Adipose tissue (tissue), 3 donors: ENCODE measurements around the gene RAB11FIP5. TPM values are rescaled to one million over a fixed set of nuclear protein-coding genes. Genes with fewer than 3 reads are reported as not detected.

Experiments
- H3K27ac ChIP-seq: one replicate; pipeline ENCODE4 v1.5.1; 2013; ENCODE audit warnings: low read depth, low read length
- WGBS, 3 donors: extraction: QIAGEN DNeasy Blood & Tissue Kit; methylation state at CpG; one replicate each; pipeline ENCODE4 v1.1.7; 2013; 5-methylcytosine and 5-hydroxymethylcytosine counted together
- polyA plus RNA-seq, 3 donors: library from polyadenylated mRNA; stranded (reverse); fragments of 200-250 nt; gene quantifications; one replicate each; pipeline ENCODE4 v1.2.3, GENCODE V29; 2013
- donor health status: healthy with polysubstance abuse.
- donor health status: Bipolar disorder and iron deficiency.
- donor health status: healthy.

The RAB11FIP5 gene
- polyA plus RNA-seq, 3 donors, result 13.5 to 17.7 (median 14.3) TPM

DNA sequence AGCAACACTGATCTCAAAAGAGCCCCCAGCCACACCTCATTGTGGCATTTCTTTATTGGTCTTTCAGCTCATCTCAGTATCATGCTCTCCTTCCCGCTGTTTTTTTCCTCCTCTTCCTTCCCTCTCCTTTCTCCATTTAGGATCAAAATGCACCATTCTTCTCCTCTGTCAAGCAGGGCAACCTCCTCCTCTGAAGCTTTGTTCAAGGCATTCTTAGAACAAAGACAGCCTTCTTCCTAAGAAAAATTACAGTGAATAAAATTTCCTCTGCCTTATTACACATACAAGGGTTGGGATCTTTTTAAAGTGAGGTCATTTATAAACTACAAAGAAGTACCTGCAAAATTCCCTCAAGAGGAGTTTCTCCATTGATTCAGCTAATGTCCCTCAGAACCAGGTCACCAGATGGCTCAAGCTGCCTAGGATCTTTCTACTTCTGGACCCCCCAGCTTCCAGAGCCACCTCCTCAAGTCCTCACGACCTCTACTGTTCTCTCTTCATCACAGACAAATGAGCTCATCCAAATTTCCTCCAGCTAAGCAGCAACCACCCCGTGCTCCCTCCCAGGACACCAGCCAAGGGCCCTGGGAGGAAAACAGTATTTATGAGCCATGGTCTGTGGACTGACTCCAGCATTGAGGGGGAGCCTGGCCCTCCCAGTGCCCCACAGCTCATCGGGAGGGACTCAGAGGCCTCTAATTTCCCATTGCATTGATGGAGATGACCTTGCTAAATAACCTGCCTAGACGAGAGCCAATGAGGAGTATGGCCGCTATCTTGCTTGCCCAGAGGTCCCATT, 59.2 kb downstream of the RAB11FIP5 start:
- 67 to 82% (median 76%) methylated on average over 6 of the region's 6 CpGs for WGBS, 3 donors
- H3K27ac ChIP-seq, result no peak overlapping the region

DNA sequence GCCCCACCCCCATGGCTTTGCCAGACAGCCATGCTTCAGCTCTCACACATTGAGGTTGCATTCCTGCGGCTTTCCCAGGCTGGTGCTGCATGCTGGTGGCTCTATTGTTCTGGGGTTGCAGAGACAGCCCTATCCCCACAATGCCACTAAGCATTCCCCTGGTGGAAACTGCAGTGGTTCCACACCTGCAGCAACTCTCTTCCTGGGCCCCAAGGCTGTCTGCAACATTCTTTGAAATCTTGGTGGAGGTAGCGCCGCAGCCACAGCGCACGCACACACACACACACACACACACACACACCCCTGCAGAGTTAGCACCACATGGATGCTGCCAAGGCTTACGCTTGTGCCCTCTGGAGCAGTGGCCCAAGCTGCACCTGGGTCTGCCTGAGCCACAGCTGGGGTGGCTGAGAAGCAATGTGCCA, 62.6 kb downstream of the RAB11FIP5 start:
- WGBS, 3 donors, result 82 to 89% (median 86%) methylated on average over 6 of the region's 6 CpGs
- no peak overlapping the region for H3K27ac ChIP-seq

DNA sequence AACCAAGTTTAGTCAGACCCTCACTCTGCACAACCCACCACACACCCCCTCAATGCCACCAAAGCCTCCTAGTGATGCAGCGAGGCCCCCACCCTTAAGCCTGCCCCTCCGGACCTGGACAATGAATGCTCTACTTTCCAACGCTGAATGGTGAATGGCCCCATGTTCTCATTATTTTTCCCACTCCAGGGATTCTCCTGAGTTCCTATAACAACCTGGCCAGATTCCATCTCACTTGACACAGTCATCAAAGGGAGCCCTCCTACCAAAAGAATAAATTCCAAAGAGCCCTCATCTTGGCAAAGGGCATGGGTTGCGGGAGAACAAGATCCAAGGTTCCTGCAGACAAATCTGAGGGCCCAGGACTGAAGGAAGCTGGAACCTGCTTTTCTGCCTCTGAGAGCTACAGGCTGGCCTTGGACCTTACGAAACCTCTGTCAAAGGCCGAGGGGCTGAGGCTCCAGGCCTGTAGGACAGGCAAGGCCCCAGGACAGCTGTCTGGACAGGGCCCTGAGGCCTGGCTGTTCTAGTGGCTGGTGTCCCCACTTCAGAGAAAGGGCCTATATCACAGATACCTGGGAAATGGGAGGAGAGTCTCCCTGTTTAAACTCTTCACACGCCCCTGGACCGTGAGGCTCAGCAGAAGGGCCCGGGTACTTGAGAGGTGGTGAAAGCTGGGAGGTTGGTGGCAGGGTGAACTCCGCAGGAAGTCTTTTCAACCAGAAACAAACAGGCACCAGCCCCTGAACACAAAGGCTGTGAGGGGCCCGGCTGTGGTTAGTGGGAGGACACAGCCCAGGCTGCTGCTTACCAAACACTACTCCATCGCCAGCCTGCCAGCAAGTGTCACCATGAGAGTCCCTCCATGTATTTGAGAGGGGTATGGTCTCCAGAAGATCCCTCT, 68.6 kb downstream of the RAB11FIP5 start:
- H3K27ac ChIP-seq, result no peak overlapping the region
- WGBS, 3 donors, result 72 to 78% (median 76%) methylated on average over 12 of the region's 12 CpGs

DNA sequence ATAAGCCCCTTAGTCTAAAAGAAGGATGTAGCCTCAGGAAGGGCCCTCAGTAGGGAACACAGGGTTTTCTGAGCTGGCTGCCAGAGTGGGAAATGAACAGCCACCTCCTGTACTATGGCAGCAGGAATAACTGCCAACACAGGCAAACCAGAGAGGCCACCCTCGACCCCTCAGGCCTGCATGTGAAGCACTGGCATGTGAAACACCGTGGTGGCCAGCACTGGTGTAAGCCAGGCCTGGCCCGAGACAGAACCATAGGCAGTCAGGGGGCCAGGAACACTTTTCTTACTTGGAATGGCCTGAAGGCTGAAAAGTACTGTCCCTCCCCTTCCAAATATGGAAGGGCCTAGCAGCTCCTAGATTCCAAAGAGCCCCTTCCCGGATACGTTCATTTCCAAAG, 69.5 kb downstream of the RAB11FIP5 start:
- 82 to 85% (median 83%) methylated on average over 5 of the region's 5 CpGs for WGBS, 3 donors
- no peak overlapping the region for H3K27ac ChIP-seq

DNA sequence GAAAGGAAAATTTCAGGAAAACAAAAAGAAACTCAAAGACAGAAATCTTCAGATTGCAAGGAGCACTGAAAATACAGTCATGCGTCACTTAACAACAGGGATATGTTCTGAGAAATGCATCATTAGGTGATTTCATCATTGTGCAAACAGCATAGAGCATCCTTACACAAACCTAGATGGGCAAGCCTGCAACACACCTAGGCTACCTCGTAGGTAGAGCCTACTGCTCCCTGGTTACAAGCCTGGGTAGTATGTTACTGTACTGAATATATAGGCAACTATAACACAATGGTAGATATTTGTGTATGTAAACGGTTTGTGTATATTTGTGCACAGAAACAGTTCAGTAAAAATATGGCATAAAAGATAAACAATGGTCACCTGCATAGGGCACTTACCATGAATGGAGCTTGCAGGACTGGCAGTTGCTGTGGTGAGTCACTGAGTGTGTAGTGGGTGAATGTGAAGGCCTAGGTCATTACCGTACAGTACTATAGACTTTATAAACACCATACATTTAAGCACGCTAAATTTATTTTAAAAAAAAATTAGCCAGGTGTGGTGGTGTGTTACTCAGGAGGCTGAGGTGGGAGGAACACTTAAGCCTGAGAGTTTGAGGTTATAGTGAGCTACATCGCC, 74.7 kb downstream of the RAB11FIP5 start:
- no peak overlapping the region for H3K27ac ChIP-seq
- 89 to 92% (median 91%) methylated on average over 6 of the region's 6 CpGs for WGBS, 3 donors

DNA sequence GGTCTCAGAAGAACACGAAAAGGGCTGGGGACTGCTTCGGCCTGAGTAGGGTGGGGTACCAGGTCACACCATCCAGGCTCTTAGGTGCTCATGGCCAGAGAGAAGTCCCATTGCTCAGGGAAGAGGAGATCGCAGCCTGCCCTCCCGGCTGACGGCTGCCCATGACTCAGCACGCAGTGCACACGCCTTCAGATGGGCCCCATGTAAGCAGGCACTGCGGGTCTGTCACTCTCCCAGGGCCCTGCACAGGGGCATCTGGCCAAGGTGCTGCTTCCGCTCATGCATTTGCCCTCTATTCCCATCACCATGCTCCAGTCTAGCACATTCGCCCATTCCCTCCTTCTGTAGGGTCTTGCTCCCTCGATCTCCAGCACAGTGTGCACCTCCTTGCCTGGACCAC, 76.0 kb downstream of the RAB11FIP5 start:
- H3K27ac ChIP-seq, result no peak overlapping the region
- WGBS, 3 donors, result 84 to 97% (median 85%) methylated on average over 11 of the region's 11 CpGs

DNA sequence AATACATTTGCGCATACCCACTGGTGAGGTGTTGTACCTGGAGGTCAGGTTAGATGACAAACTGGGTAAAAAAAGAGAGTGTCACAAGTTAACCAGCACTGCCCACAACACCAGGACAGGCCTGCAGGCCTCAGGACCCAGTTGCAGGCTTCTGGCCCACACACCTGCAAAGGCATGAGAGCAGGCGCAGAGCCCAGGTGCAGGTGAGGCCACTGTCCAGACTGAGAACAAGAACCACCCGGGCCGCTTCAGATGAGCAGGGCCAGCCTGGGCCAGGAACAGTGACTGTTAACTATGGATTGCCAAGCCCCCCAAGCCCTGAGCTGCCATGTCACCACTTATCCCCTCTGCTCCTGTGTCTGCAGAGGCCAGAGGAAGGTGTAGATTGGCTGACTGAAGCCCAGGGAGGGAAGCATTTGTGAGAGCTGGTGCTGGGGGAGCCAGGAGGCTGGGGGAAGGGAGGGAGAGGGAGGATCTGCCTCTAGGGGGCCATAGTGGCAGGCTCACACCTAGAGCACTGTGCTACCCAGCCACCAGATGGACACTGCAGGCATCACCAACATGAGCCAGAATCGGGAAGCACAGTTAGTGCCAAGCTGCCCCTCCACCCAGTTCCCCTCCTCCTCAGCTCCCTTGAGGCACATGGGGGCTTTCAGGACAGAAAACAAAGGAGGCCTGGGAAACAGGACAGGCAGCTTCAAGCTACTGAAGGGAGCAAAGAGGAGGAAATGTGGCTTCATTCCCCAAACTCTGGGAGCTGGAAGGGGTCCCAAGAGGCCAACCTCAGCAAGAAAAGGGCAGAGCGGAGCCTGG, 76.6 kb downstream of the RAB11FIP5 start:
- 87 to 90% (median 88%) methylated on average over 6 of the region's 6 CpGs for WGBS, 3 donors
- H3K27ac ChIP-seq, result no peak overlapping the region

DNA sequence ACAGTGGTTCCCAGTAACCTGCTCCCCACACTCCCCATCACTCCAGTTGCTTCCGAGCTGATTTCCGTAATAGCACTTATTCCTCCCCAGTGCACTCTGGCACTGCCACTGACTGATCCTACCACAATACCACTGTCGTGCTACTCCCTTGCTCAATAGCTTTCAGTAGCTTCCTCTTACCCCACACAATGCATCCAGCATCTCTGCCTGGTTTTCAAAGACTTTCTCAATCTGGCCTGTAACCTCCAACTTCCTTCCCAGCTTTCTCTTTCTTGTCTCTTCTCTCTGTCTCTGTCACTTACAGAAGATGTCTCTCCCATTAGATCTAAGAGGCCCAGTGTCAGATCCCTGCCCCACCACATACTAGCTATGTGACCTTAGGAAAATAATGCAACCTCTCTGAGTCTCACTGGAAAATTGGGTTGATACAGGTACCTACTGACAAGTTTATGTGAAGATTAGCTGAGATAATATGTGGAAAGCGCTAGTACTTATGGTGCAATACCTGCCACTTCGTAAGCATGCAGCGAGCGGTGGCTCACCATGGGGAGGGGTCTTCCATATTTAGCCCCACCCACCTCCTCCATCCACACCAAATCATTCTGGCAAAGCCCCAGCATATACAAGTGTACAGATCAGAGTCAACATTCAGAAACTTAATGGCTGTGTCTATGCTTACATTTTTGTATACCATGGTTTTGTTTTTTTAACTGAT, 77.9 kb downstream of the RAB11FIP5 start:
- WGBS, 3 donors, result 60 to 95% (median 71%) methylated on average over 7 of the region's 7 CpGs
- H3K27ac ChIP-seq, result no peak overlapping the region

DNA sequence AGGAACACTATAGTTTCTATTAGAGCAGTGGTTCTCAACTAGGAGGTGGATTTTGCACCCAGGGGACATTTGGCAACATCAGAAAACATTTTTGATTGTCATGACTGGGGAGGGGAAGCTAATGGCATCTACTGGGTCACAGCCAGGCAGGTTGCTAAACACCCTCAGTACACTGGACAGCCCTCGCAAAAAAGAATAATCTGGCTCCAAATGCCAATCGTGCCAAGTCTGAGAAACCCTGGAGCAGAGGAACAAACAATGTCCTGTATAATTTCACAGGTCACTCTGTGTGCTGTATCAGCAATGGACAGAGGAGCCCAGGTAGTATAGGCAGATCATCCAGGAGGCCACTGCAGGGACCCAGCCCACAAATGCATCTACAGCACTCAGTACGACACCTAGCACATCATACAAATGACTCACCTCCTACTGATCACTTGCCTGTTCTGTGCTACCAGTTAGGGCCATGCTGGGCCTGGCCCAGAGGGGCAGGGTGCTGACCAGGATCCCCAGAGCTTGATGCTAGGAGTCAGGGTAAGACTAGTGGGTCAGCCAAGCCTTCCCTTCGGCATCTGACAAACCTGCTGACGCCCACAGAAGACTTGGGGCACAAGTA, 78.9 kb downstream of the RAB11FIP5 start:
- H3K27ac ChIP-seq, result no peak overlapping the region
- WGBS, 3 donors, result 65 to 78% (median 68%) methylated on average over 5 of the region's 5 CpGs

DNA sequence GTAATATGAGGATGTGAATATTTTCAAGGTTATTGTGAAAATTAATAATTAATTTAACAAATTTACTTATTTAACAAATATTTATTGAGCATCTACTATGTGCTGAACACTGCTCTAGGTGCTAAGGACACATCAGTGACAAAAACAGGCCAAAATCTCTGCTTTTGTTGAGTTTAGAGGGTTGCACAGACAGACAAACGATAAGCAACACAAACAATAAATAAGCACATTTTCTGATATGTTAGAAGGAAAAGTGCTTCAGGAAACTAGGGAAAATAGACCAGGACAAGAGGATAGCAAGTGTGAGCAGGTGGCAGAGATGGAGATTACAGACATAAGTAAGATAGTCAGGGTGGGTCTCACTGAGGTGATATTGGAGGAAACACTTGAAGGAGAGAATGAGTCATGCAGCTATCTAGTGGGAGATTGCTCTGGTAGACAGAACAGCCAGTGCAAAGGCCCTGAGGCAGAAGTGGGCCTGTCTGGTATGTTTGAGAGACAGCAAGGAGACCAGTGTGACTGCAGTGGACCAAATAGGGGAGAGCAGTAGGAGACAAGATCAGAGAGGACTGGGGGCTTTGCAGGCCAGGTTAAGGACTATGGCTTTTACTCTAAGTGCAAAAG, 79.5 kb downstream of the RAB11FIP5 start:
- H3K27ac ChIP-seq, result no peak overlapping the region
- 84 to 92% (median 92%) methylated on average over 1 of the region's 1 CpG for WGBS, 3 donors

DNA sequence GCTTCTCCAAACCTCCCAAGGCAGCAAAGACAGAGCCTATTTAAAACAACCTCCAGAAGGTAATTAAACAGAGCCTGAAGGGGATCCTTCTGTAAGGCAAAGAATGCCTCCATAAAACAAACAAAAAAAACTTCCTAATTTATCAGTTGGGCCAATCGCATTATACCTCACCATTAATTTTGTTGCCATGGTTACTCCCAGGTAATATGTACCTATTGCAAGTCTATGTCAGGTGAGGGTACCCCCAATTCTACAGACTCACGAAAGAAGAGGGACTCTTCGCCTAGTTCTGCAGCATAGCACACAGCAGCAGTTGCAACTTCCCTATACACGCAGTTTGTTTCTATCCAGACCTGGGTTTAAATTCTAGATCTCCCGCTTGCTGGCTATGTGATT, 80.0 kb downstream of the RAB11FIP5 start:
- 80 to 86% (median 81%) methylated on average over 5 of the region's 5 CpGs for WGBS, 3 donors
- no peak overlapping the region for H3K27ac ChIP-seq

DNA sequence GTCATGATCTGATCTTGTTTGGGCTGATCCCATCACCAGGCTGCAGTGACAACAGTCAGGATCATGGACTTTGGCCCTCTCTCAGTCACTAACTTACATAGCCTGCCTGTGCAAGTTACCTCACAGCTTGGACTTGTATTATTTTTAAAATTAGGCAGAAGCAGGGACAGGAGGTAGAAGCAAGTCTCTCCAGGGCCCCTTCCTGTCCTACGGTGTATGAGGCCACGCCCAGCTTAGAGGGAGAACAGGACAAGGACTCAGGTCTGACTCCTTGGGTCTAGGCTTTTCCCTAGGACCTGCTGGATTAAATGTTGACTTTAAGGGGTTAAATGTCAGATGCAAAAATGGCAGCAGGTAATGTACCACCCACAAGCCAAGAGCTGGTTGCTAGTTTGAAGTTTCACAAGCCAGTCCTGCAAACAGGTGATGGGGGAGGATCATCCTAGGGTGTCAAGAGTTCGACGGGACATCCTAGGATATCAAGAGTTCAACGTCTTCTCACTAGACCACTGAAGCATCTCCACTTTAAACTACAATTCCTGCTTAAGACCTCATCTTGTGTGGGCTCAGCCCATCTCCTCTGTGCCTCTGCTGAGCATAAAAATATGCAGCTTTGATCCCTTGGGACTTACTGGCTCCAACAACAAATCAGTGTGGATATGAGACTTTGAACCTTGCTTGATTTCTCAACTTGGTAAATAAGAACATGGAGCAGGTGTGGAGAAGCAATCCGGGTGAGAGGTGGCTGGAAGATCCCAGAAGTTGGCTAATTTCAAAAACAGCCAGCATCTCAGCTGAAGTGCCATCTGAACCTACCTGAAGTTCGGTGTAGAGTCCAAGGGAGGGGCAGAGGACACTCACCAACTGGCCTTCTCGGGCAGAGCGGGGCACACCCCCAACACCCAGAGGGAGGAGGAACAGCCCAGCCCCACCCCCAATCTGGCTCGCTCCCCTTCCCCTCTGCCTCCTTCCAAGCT, 80.7 kb downstream of the RAB11FIP5 start:
- 70 to 86% (median 81%) methylated on average over 9 to 10 of the region's 10 CpGs for WGBS, 3 donors
- H3K27ac ChIP-seq, result no peak overlapping the region

DNA sequence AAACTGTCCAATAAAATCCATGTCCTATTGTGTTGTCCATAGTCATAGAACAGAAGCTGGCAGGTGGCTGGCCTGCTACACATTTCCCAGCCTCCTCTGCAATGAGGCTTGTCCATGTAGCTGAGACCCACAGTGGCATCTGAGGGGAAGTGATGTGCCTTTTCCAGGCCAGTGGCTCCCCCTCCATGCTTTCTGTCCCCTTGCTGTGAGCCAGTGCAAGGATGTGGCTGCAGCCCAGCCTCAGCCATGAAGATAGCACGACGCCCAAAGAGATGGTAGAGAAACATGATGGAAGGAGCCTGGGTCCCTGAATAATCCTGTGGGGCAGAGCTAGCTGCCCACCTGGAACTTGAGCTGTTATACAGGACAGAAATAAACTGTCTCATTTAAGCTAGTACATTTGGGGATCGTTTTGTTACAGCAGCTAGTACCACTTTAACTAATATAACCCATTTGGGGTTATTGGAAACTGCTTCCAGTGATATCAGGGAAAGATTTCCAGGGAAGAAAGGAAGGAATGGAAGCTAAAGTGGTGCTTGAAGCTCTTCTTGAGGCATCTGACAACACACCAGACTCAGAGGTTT, 81.6 kb downstream of the RAB11FIP5 start:
- H3K27ac ChIP-seq, result no peak overlapping the region
- 94 to 99% (median 97%) methylated on average over 3 of the region's 3 CpGs for WGBS, 3 donors

DNA sequence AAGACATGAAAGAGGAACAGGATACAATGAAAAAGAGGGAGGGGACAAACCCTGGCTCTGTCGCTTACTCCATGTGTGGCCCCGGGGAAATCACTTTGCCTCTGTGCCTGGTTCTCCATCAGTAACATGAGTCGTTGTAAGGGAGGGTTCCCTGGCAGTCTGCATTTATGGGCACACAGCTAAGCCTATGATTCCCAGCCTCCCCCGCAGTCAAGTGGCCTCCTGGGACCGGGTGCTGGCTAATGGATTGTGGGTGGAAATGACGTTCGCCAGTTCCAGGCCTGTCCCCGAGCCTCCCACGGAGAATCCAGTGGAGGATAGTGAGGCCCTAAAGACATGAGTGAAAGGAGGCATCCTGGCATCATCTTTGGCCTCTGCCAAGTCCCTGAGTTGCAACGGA, 83.9 kb downstream of the RAB11FIP5 start:
- 65 to 78% (median 67%) methylated on average over 10 of the region's 10 CpGs for WGBS, 3 donors
- H3K27ac ChIP-seq, result no peak overlapping the region

DNA sequence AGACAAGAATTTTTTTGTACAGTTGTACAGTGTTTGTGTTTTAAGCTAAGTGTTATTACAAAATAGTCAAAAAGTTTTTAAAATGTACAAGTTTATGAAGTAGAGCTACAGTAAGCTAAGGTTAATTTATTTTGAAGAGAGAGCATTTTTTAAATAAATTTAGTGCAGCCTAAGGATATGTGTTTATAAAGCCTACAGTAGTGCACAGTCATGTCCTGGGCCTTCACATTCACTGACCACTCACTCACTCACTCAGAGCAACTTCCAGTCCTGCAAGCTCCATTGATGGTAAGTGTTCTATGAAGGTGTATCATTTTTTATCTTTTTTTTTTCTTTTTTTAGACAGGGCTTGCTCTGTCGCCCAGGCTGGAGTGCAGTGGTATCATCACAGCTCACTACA, 85.4 kb downstream of the RAB11FIP5 start:
- WGBS, 3 donors, result 50 to 100% (median 93%) methylated on average over 1 of the region's 1 CpG
- no peak overlapping the region for H3K27ac ChIP-seq
